ENCODE data around the gene TUBG1. TPM values are rescaled to one million over a fixed set of nuclear protein-coding genes. Genes with fewer than 3 reads are reported as not detected.
A peak's percentile ranks its signal among the peaks of the same experiment; 100 is the strongest.

TUBG1 gene
- total RNA-seq (10 to 100 TPM; 18.5 to 72.4 (median 49.2) TPM), polyA plus RNA-seq (10 to 100 TPM; 33.3 to 51.5 (median 42.2) TPM)
- long read RNA-seq, donor 1, partial matches to known transcripts: 7 of 10 reads
- long read RNA-seq, donor 1, other reads (novel, unspliced or antisense): 0 of 10 reads
- long read RNA-seq, donor 2, transcript TUBG1-201 (11 exons, 1,611 nt): major isoform, 6 of 19 reads
- long read RNA-seq, donor 2, partial matches to known transcripts: 13 of 19 reads
- long read RNA-seq, donor 2, other reads (novel, unspliced or antisense): 0 of 19 reads
- long read RNA-seq, donor 3, transcript TUBG1-201 (11 exons, 1,611 nt): major isoform, 6 of 7 reads
- long read RNA-seq, donor 3, partial matches to known transcripts: 0 of 7 reads
- long read RNA-seq, donor 3, other reads (novel, unspliced or antisense): 0 of 7 reads
- long read RNA-seq, donor 4, partial matches to known transcripts: 0 of 1 reads
- long read RNA-seq, donor 4, other reads (novel, unspliced or antisense): 0 of 1 reads
- long read RNA-seq, donor 5, transcript TUBG1-201 (11 exons, 1,611 nt): major isoform, 9 of 9 reads
- long read RNA-seq, donor 5, partial matches to known transcripts: 0 of 9 reads
- long read RNA-seq, donor 5, other reads (novel, unspliced or antisense): 0 of 9 reads
- long read RNA-seq, donor 6, transcript TUBG1-201 (11 exons, 1,611 nt): major isoform, 11 of 32 reads
- long read RNA-seq, donor 6, partial matches to known transcripts: 20 of 32 reads
- long read RNA-seq, donor 6, other reads (novel, unspliced or antisense): 0 of 32 reads
- long read RNA-seq, donor 7, transcript TUBG1-201 (11 exons, 1,611 nt): major isoform, 7 of 12 reads
- long read RNA-seq, donor 7, partial matches to known transcripts: 5 of 12 reads
- long read RNA-seq, donor 7, other reads (novel, unspliced or antisense): 0 of 12 reads
- long read RNA-seq, donor 8, transcript TUBG1-201 (11 exons, 1,611 nt): major isoform, 12 of 19 reads
- long read RNA-seq, donor 8, partial matches to known transcripts: 7 of 19 reads
- long read RNA-seq, donor 8, other reads (novel, unspliced or antisense): 0 of 19 reads
- long read RNA-seq, donor 9, transcript TUBG1-201 (11 exons, 1,611 nt): major isoform, 10 of 10 reads
- long read RNA-seq, donor 9, partial matches to known transcripts: 0 of 10 reads
- long read RNA-seq, donor 9, other reads (novel, unspliced or antisense): 0 of 10 reads
- long read RNA-seq, donor 10, partial matches to known transcripts: 0 of 1 reads
- long read RNA-seq, donor 10, other reads (novel, unspliced or antisense): 0 of 1 reads

DNA sequence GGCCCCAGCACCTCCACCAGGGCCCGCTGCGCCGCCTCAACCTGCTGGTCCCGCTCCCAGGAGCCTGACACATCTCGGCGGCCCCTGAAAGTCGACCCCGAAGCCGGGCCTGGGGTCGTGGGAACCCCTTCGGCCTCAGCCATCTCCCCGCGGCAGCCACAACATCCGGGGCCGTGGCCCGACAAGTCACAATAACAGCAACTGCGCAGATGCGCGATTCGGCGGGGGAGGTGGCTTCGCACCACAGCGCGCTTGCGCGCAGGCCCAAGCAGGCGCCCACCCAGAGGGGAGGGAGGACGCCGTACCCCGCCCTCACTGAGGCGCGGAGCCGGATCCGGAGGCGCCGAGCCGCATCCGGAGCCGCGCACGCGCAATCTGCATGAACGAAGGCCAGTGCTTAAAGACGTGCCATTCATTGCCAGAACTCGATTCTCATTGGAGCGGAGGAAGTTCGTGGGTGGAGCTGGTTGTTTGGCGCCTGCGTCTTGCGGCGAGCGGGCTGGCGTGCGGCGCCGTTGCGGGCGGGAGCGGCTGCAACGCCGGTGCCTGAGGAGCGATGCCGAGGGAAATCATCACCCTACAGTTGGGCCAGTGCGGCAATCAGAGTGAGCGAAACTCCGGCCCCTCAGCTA, at the start of gene TUBG1, which contains the start of gene RETREG3:
Gene TUBG1, plus strand, starts transcription at position 502 of the 632 bp plus-strand sequence. Its CDS starts 55 bp downstream, at position 557.
Gene RETREG3, minus strand, starts transcription at position 193 of the 632 bp plus-strand sequence. Its CDS starts 50 bp downstream, at position 143.
- Histone ChIP-seq H3K36me3 (peaks cover 26 to 30% (median 29%) of the 10 kb centered on the region in 4 donors), H3K4me1 (peaks cover 29 to 55% (median 41%) of the 10 kb centered on the region in 4 donors), H3K9me3 (no peaks in the 10 kb centered on the region), H3K4me3 (peak within 1 kb of the TSS; percentile 71 to 91 (median 83)), H3K27me3 (no peaks in the 10 kb centered on the region), H3K27ac (peak within 1 kb of the TSS; percentile 91 to 95 (median 92))
- DNase-seq: peak; percentile 99 to 100
- WGBS, 5 donors: 0% methylated on average over 36 to 66 of the region's 66 CpGs
- TF ChIP-seq, protein P1, sequence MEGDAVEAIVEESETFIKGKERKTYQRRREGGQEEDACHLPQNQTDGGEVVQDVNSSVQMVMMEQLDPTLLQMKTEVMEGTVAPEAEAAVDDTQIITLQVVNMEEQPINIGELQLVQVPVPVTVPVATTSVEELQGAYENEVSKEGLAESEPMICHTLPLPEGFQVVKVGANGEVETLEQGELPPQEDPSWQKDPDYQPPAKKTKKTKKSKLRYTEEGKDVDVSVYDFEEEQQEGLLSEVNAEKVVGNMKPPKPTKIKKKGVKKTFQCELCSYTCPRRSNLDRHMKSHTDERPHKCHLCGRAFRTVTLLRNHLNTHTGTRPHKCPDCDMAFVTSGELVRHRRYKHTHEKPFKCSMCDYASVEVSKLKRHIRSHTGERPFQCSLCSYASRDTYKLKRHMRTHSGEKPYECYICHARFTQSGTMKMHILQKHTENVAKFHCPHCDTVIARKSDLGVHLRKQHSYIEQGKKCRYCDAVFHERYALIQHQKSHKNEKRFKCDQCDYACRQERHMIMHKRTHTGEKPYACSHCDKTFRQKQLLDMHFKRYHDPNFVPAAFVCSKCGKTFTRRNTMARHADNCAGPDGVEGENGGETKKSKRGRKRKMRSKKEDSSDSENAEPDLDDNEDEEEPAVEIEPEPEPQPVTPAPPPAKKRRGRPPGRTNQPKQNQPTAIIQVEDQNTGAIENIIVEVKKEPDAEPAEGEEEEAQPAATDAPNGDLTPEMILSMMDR (IDR thresholded peaks at IDR 0.05): peak in 5 of 7 experiments; percentile 5 to 49 (median 28)
- peak in 2 of 4 donors; percentile 41 to 67 for TF ChIP-seq POLR2A (IDR thresholded peaks at IDR 0.05)
- peak; percentile 69 to 95 (median 87) for TF ChIP-seq POLR2AphosphoS5 (IDR thresholded peaks at IDR 0.05)
- no peak for TF ChIP-seq EP300 (IDR thresholded peaks at IDR 0.05)
- intact Hi-C loops (cut with DNase I; ENCODE audit: low total_unique reads): no loop called here

DNA sequence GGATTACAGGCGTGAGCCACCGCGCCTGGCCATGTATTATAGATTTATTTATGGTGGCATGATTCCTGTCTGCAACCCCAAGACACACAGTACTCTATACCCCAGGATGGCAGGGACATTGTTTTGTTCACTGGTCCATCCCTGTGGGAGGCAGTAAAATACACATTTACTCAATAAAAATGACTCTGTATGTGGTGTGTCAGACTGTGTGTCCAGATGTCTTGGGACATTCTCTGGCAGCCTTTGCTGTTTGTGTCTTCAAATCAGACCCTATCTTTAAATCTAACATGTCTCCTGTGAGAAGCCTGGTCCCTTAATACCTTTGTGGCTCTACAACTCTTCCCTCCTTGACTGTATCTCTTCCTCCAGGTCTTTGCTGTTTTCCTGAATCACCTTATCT, 49.2 kb upstream of the TUBG1 start:
- H3K4me1 ChIP-seq: peaks cover 30 to 51% (median 46%) of the 10 kb centered on the region in 4 donors
- H3K9me3 ChIP-seq: no peaks in the 10 kb centered on the region
- intact Hi-C loops (cut with DNase I; ENCODE audit: low total_unique reads): no loop called here
- DNase-seq: no peak
- TF ChIP-seq EP300 (IDR thresholded peaks at IDR 0.05): no peak
- TF ChIP-seq, protein P1 (IDR thresholded peaks at IDR 0.05): no peak
- TF ChIP-seq POLR2AphosphoS5 (IDR thresholded peaks at IDR 0.05): no peak
- TF ChIP-seq POLR2A (IDR thresholded peaks at IDR 0.05): no peak
- 86 to 92% (median 88%) methylated on average over 3 of the region's 3 CpGs for WGBS, 5 donors
- H3K27ac ChIP-seq: peak overlapping the region in 1 of 5 donors; percentile 34
- no peaks in the 10 kb centered on the region for H3K27me3 ChIP-seq
- no peak overlapping the region for H3K4me3 ChIP-seq
- H3K36me3 ChIP-seq: peaks cover 11 to 19% (median 12%) of the 10 kb centered on the region in 4 donors

DNA sequence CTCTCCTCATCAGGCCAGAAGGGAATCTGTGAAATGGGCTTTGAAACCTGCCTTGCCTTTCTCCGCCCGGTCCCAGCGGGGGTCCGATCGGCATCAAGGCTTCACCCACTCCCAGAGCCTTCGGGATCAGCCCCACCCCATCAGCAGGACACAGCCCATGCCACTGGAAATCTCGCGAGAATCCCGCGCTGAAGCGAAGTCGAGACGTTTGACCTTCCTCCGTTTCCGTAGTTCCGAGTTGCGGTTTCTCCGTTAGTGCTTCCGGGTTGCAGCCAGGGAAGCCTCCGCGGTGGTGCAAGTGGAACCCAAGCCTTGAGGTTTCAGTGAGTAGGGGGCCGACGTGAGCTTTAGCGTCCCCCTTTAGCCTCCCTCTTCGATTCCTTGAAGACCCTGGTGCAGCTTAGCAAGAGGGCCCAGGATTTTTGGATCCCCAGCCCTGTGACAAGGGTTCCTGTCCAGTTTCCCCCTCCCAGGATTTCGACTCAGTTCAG, 47.5 kb upstream of the TUBG1 start, which contains the start of gene COASY:
Gene COASY, plus strand, starts transcription at position 252 of the 491 bp plus-strand sequence. CDS start 475 bp downstream, outside the sequence.
- DNase-seq: peak; percentile 96 to 98
- Histone ChIP-seq H3K9me3 (no peaks in the 10 kb centered on the region), H3K4me3 (peak within 1 kb of the TSS; percentile 77 to 97 (median 93)), H3K27me3 (no peaks in the 10 kb centered on the region), H3K36me3 (peaks cover 22 to 29% (median 23%) of the 10 kb centered on the region in 4 donors), H3K4me1 (peaks cover 35 to 54% (median 52%) of the 10 kb centered on the region in 4 donors), H3K27ac (peak within 1 kb of the TSS; percentile 91 to 95 (median 94))
- intact Hi-C loops (cut with DNase I; ENCODE audit: low total_unique reads): no loop called here
- TF ChIP-seq POLR2A (IDR thresholded peaks at IDR 0.05) (peak in 1 of 4 donors; percentile 43), POLR2AphosphoS5 (IDR thresholded peaks at IDR 0.05) (peak; percentile 92 to 98 (median 94))
- TF ChIP-seq, protein P1 (IDR thresholded peaks at IDR 0.05): no peak
- WGBS, 5 donors: 0 to 1% (median 0%) methylated on average over 21 to 26 of the region's 26 CpGs
